IgD-negative memory B cell (primary cell): ENCODE measurements around the gene B3GNT2. TPM values are rescaled to one million over a fixed set of nuclear protein-coding genes. Genes with fewer than 3 reads are reported as not detected.
A peak's percentile ranks its signal among the peaks of the same experiment; 100 is the strongest.

ENCODE experiments used
- H3K27ac Mint-ChIP-seq, 3 donors: one replicate each; pipeline ENCODE4 v1.8.0; 2020 to 2022; ENCODE audit warnings: mild to moderate bottlenecking in 3 of 3, mixed read lengths in 3 of 3, moderate library complexity in 1 of 3
- H3K27me3 Mint-ChIP-seq: one replicate; pipeline ENCODE4 v1.8.0; 2021; ENCODE audit warnings: mixed read lengths
- H3K36me3 Mint-ChIP-seq: one replicate; pipeline ENCODE4 v1.8.0; 2020; ENCODE audit warnings: mild to moderate bottlenecking, mixed read lengths
- H3K4me1 Mint-ChIP-seq, 3 donors: one replicate each; pipeline ENCODE4 v1.8.0; 2020 to 2022; ENCODE audit warnings: mixed read lengths in 3 of 3, mild to moderate bottlenecking in 1 of 3
- H3K4me3 Mint-ChIP-seq, 4 donors: one replicate each; pipeline ENCODE4 v1.8.0; 2020 to 2022; ENCODE audit warnings: mild to moderate bottlenecking in 4 of 4, mixed read lengths in 4 of 4, moderate library complexity in 3 of 4
- H3K9me3 Mint-ChIP-seq, 3 donors: one replicate each; pipeline ENCODE4 v1.8.0; 2020 to 2021; ENCODE audit warnings: mixed read lengths in 3 of 3, mild to moderate bottlenecking in 1 of 3
- polyA plus RNA-seq: library from polyadenylated mRNA; unstranded; fragments of 300-500 nt; fragmentation: Illumina TruSeq; gene quantifications from one replicate; pipeline ENCODE4 v1.2.3, GENCODE V29; 2021

Gene B3GNT2
- polyA plus RNA-seq, 1 donor from 2014 or later = 25.1 TPM

DNA sequence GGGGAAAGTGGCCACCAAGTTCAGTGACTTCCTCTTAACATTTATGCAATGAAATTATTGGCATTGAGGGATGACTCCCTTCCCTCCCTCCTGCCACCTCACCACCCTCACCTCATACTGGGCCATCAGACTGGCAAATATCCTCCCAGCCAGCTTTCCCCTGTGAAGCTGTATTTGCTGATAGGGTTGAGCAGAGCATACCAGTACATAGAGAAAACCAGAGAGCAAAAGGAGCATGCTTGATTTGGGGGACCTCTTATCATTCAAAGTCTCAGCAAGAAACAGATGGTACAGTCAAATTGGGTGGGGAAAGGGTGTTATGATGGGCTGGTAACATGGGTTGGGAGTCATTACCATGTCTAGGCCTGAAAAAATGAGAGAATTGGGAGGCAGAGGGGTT, 19.1 kb upstream of the B3GNT2 start:
- H3K36me3 Mint-ChIP-seq = no peaks in the 10 kb centered on the region
- peaks cover 0 to 4% (median 2%) of the 10 kb centered on the region in 3 donors for H3K4me1 Mint-ChIP-seq
- H3K27ac Mint-ChIP-seq = no peak overlapping the region
- H3K4me3 Mint-ChIP-seq = no peak overlapping the region
- H3K27me3 Mint-ChIP-seq = no peaks in the 10 kb centered on the region
- no peaks in the 10 kb centered on the region for H3K9me3 Mint-ChIP-seq

DNA sequence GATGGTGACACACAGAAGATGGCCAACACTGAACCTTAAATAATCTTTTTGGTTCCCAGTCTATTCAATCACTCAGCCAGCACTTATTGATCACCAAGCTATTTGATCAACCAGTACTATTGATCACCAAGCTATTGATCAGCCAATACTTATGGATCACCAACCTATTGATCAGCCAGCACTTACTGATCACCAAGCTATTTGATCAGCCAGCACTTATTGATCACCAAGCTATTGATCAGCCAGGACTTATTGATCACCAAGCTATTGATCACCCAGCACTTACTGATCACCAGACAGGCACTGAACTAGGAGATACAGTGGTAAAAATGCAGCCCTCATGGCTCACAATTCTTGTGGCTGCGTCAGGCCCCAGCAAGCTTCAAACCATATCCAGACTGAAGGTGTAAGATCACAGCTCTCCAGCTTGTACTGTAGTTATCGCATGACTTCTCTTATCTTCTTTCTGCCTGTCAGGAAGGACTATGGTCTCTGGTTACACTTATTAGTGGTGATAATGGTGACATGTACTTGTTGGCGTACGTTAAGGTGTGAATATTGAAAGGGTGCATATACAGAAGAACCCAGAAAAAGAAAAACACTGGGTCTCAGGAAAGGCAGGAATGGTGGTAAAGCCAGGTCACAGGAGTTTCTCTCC, 18.4 kb upstream of the B3GNT2 start:
- Mint-ChIP-seq H3K9me3 (no peaks in the 10 kb centered on the region), H3K27me3 (no peaks in the 10 kb centered on the region), H3K27ac (peak overlapping the region in 1 of 3 donors; percentile 51), H3K4me3 (no peak overlapping the region), H3K4me1 (peaks cover 0 to 7% (median 2%) of the 10 kb centered on the region in 3 donors), H3K36me3 (no peaks in the 10 kb centered on the region)

DNA sequence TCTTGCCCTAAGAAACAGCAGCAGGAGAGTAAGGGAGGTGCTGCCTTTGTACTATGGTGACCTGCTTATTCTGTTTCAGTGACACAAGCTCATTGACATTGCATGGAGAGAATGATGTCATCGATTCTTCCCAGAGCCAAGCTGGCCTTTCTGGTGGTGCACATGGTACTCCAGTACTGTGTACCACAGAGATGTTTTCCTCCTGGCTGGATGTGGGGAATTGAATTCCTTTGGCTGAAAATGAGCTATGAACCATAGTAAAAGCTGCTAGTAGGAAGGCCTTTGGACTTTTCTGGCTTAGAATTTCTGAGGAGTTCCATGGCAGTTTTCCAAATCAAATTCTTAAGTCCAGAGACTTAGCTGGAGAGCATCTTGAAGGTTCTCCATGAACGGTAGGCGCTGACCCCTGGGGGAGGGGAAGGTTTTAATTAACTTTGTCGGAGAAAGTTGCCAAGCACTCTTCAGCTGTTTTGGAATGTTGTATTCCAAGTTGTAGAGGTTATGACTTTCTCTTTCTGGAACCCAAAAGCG, 17.1 kb upstream of the B3GNT2 start:
- H3K27ac Mint-ChIP-seq = no peak overlapping the region
- no peaks in the 10 kb centered on the region for H3K27me3 Mint-ChIP-seq
- H3K4me3 Mint-ChIP-seq = no peak overlapping the region
- no peaks in the 10 kb centered on the region for H3K9me3 Mint-ChIP-seq
- no peaks in the 10 kb centered on the region for H3K36me3 Mint-ChIP-seq
- peaks cover 0 to 7% (median 2%) of the 10 kb centered on the region in 3 donors for H3K4me1 Mint-ChIP-seq

DNA sequence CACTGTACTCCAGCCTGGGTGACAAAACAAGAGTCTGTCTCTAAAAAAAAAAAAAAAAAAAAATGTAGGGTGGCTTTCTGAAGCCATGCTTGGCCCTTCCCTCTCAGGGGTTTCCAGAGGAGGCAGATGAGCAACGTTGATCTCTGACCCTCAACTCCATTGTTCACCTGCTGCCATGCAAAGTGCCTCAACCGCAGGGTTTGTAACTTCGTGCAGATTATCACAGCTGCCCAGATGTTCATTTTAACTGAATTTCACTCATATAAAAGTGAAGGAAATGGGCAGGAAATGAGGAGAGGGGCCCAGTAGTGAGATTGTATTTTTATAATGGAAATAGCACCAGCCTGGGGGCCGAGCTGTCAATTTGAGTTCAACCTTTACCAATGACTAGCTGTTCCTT, 14.9 kb upstream of the B3GNT2 start:
- no peaks in the 10 kb centered on the region for H3K9me3 Mint-ChIP-seq
- H3K27me3 Mint-ChIP-seq = no peaks in the 10 kb centered on the region
- H3K27ac Mint-ChIP-seq = no peak overlapping the region
- no peak overlapping the region for H3K4me3 Mint-ChIP-seq
- H3K36me3 Mint-ChIP-seq = no peaks in the 10 kb centered on the region
- H3K4me1 Mint-ChIP-seq = peaks cover 0 to 7% (median 2%) of the 10 kb centered on the region in 3 donors

DNA sequence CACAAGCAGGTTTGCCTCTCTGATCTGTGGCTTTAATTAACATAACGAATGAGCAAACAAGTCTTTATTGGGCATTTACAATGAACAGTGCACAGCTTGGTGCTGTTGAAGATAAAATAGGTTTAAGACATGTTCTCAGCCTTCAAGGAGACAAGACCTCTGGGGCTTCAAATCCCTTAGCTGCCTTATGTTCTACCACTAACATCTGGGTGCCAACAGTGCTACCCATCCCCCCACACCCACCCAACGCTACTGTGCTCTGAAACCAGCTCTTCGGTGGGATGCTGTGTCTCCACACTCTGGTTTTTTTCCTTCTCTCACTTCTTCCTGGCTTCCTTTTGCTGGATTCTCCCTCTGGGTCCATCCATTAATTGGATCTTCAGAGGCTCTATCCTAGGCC, 14.1 kb upstream of the B3GNT2 start:
- H3K27ac Mint-ChIP-seq = no peak overlapping the region
- H3K9me3 Mint-ChIP-seq = no peaks in the 10 kb centered on the region
- no peaks in the 10 kb centered on the region for H3K36me3 Mint-ChIP-seq
- no peaks in the 10 kb centered on the region for H3K27me3 Mint-ChIP-seq
- no peak overlapping the region for H3K4me3 Mint-ChIP-seq
- peaks cover 0 to 7% (median 2%) of the 10 kb centered on the region in 3 donors for H3K4me1 Mint-ChIP-seq

DNA sequence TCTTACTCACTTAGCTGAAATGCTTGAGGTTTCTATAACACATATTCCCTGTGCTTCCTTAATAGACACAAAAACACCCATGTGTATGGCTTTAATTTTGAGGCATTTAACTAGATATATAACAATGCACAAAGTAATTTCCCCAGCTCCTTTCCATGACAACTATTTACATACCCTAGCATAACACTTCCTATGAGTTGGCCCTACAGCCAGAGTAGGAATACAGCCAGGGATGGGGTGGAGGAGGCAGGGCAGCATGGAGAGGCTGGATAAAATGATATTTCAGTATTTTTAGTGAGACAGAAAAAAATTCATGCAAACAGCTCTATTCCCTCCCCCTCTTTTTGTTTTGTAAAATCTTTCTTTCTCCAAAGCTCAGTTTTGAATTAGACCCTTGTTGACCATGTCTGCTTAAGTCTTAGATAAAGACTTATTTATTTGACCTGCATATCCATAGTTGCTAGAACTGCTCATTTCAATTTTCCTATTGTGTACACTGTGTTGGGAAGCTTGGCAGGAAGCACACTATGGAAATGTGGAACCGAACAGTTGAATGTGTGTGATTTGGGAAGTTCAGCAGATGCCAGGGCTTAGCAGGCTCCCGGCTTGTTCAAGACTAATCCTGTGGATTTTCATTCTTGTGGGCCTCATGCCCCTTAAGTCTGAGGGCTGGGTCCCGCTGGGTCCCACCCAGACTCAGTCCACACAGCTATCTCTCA, 11.2 kb upstream of the B3GNT2 start:
- no peaks in the 10 kb centered on the region for H3K27me3 Mint-ChIP-seq
- H3K4me1 Mint-ChIP-seq = peaks cover 0 to 7% (median 2%) of the 10 kb centered on the region in 3 donors
- no peaks in the 10 kb centered on the region for H3K36me3 Mint-ChIP-seq
- no peak overlapping the region for H3K27ac Mint-ChIP-seq
- H3K4me3 Mint-ChIP-seq = no peak overlapping the region
- H3K9me3 Mint-ChIP-seq = no peaks in the 10 kb centered on the region

DNA sequence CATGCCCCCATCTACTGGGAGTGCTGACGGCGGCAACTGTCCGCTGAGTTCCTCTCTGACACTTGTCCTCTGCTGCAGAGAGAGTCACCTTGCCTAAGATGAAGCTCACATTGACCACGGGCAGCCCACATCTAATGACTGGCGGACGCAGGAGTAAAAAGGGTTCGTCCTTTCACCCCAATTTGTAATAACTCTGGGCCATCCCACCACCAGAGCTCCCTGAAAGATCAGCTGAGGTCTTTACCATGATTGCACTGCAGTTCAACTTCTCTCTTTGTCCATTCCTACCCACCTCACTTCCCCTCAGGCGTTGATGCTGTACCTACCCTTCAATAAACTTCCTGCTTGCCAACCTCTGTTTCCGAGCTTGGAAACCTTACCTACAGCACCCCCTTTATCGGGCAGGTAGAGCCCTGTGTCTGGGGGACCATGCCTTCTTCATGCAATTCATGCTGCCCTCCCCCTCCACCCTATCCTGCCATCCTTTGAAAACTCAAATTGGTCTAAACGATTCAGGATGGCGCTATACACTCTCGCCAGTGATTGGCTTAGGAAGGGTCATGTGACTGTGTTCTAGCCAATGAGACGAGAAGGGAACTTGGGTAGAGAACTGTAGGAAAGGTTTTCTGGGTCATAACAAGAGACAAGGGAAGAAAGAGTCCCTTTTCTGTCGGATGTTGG, 10.3 kb upstream of the B3GNT2 start:
- Mint-ChIP-seq H3K9me3 (no peaks in the 10 kb centered on the region), H3K4me3 (peak overlapping the region in 1 of 4 donors; percentile 3), H3K36me3 (no peaks in the 10 kb centered on the region), H3K27ac (no peak overlapping the region), H3K4me1 (peaks cover 0 to 5% (median 2%) of the 10 kb centered on the region in 3 donors), H3K27me3 (no peaks in the 10 kb centered on the region)

DNA sequence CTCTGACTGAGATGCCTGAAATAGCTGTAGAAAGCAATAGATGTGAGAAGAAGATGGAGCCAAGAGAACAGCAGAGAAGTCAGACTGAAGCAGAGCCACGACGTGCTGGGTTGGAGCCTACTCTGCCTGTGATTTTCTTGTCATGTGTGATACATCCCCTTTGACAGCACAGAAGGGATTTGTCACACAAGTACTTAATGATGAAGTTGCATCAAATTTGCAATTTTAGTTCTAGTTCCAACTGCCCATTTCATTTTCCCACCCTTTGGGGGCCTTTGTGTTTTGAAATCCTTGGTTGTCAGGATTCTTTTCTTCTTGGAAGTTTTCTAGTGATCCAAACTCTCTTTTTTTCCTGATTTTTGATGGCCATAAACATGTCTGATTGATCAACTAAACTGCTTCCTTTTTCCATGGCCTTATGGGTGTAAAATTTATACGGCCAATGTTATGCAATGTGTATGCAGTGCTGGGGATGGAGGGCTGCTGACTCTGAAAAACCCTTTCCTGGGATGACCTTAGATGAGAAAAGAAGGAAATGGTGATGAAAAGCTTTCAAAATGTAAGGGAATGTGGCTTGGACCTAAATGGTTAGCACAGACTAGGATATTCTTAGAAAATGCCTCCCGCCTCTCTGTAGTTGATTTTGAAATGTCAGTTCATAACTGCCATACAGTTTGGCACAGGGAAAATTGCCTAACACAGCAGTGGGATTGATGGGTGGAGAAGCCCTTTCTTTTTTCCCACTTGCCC, 9.6 kb upstream of the B3GNT2 start:
- Mint-ChIP-seq H3K36me3 (no peaks in the 10 kb centered on the region), H3K4me1 (peaks cover 0 to 7% (median 0%) of the 10 kb centered on the region in 3 donors), H3K9me3 (no peaks in the 10 kb centered on the region), H3K27ac (no peak overlapping the region), H3K27me3 (no peaks in the 10 kb centered on the region), H3K4me3 (no peak overlapping the region)

DNA sequence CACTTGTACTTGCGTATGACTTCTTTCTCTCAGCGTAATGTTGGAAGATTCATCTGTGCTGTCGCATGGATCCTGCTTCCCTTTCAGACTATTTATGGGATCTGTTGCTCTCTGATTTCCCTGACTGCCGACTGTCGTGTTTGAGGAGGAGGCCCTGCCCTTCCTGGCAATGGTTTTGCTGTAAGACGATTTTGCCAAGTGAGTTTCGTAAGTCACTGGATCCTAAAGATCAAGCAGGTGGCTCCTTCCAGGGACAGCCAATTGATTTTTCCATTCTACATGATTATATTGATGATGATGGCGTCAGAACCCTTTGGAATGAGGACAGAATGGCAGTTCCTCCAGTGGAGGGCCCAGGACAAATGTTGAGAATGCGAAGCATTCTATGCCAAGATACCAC, 8.7 kb upstream of the B3GNT2 start:
- no peaks in the 10 kb centered on the region for H3K9me3 Mint-ChIP-seq
- H3K4me3 Mint-ChIP-seq = no peak overlapping the region
- peaks cover 0 to 2% (median 0%) of the 10 kb centered on the region in 3 donors for H3K4me1 Mint-ChIP-seq
- no peaks in the 10 kb centered on the region for H3K27me3 Mint-ChIP-seq
- H3K27ac Mint-ChIP-seq = no peak overlapping the region
- no peaks in the 10 kb centered on the region for H3K36me3 Mint-ChIP-seq

DNA sequence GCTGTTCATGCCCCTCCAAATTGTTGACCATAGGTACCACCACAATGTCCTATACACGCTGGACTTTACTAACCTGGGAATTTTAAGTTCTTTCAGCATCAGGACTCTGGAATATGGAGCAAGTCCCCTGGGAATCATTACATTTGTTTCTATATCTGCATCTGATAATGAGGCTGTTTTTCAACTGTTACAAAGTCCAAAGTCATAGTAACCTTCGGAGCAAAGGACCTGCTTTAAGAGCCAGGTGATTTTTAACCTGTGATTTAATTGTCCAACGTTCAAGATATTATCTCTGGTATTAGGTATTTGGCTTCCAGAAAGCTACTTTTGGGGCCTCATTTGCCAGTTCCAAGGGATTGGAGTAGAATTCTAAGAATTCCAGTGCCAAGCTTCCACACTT, 7.5 kb upstream of the B3GNT2 start:
- Mint-ChIP-seq H3K27me3 (no peaks in the 10 kb centered on the region), H3K9me3 (no peaks in the 10 kb centered on the region), H3K4me1 (peaks cover 0 to 2% (median 1%) of the 10 kb centered on the region in 3 donors), H3K27ac (no peak overlapping the region), H3K36me3 (no peaks in the 10 kb centered on the region), H3K4me3 (no peak overlapping the region)

DNA sequence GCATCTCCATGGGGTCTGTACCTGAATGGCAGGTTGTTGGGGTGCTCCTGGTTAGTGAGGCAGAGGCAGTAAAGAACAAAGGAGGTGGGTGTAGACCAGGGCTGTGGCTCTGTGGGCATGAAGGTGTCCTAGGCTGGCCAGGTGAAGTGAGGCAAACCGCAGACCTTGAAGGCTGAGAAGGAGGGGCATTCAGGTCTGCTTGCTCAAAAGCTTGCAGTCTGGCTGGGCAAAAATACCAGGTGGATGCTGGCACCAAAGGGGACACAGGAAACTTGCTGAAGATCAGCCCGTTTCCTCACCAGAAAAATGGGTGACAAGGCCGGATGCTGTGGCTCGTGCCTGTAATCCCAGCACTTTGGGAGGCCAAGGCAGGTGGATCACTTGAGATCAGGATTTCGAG, 6.7 kb upstream of the B3GNT2 start:
- no peak overlapping the region for H3K27ac Mint-ChIP-seq

DNA sequence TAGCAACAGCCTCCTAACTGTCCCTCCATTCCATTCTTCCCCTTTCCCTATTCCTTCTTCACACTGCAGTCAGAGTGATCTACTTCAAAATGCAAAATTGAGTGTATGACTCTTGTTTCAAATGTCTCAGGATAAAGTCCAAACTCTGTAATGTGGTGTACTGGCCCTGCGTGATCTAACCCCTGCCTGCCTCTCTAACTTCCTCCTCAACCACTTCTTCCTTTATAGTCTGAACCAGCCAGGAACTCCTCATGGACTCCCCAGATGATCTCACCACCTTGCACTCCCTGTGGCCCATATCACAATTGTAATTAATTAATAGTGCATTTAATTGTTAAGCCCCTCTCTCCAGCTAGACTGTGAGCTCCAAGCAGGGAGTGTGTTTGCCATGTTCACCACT, 3.1 kb upstream of the B3GNT2 start:
- H3K9me3 Mint-ChIP-seq = no peaks in the 10 kb centered on the region
- no peaks in the 10 kb centered on the region for H3K27me3 Mint-ChIP-seq
- peak overlapping the region in 1 of 4 donors; percentile 46 for H3K4me3 Mint-ChIP-seq
- H3K27ac Mint-ChIP-seq = no peak overlapping the region
- no peaks in the 10 kb centered on the region for H3K36me3 Mint-ChIP-seq
- peaks cover 4 to 10% (median 10%) of the 10 kb centered on the region in 3 donors for H3K4me1 Mint-ChIP-seq

More for the DNA sequence above, 6.7 kb upstream of the B3GNT2 start:
- Mint-ChIP-seq H3K9me3 (no peaks in the 10 kb centered on the region), H3K4me3 (no peak overlapping the region), H3K27me3 (no peaks in the 10 kb centered on the region), H3K36me3 (no peaks in the 10 kb centered on the region), H3K4me1 (peaks cover 0 to 3% (median 2%) of the 10 kb centered on the region in 3 donors)

DNA sequence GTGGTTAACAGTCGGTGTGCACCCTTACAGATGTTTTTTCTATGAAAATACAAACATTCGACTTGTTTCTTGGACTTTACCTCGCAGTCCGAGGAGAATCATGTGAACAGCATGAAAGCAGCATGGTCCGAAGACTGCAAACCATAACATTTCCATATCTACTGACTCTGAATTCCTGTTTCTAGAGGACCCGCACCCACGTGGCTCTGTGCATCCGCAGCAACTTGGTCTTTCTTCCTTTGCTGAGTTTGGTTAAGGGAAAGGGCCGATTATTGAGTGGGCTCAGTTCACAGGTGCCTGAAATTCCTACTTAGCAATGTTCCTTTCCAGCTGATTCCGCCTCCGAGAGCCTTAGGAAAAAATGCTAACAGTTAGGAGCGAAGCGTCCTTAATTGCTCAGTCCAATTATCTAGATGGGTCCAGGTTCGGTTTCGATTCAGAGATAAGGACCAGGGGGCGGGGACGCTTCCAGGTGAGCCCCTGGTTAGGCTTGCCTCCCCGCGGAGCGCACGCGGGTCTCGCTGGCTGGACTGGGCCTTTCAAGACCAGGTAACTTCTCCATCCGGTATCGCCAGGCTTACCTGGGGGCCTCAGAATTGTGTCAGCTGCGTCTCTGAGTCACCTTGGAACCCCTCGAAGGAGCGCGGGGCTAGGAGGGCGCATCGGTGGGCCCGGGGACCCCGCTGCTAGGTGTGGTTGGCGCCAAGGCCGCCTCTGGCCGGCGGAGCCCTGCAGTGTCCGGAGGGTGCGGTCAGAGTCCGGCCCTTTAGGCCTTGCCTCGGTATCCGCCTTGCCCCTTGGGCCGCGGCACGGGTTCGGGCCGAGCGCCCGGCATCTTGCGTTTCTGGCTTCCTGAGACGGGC, 1.1 kb upstream of the B3GNT2 start:
- H3K36me3 Mint-ChIP-seq = no peaks in the 10 kb centered on the region
- peak overlapping the region in 2 of 3 donors; percentile 12 to 87 for H3K27ac Mint-ChIP-seq
- H3K27me3 Mint-ChIP-seq = no peaks in the 10 kb centered on the region
- H3K4me3 Mint-ChIP-seq = peak overlapping the region; percentile 79 to 93 (median 88)
- H3K9me3 Mint-ChIP-seq = no peaks in the 10 kb centered on the region
- H3K4me1 Mint-ChIP-seq = peaks cover 19 to 25% (median 24%) of the 10 kb centered on the region in 3 donors
